Retinal pigment epithelial cell (primary cell): ENCODE measurements around the gene ZNF445.
A peak's percentile ranks its signal among the peaks of the same experiment; 100 is the strongest.

ENCODE experiments used
- DNase-seq: peaks from one replicate; pipeline ENCODE4 v3.0.0-alpha.2; 2010; ENCODE audit warnings: low read depth
- H3K4me3 ChIP-seq: 2 replicates; pipeline ENCODE4 v1.5.1; 2011; ENCODE audit warnings: mild to moderate bottlenecking, low read length, control low read depth, moderate library complexity
- CTCF ChIP-seq: conservative IDR thresholded peaks from 2 replicates; pipeline ENCODE4 v1.5.1; 2011; ENCODE audit warnings: low read depth, low read length, control low read depth, inconsistent platforms

The ZNF445 gene

GRCh38 chr3:44499149-44499898, 21.9 kb upstream of the ZNF445 start:
- no peak for DNase-seq
- no peak overlapping the region for H3K4me3 ChIP-seq
- no peak for TF ChIP-seq CTCF

- no peak for TF ChIP-seq CTCF
- no peak for DNase-seq
- no peak overlapping the region for H3K4me3 ChIP-seq
Observed at GRCh38 chr3:44495636-44496415, 18.4 kb upstream of the ZNF445 start.

- no peak overlapping the region for H3K4me3 ChIP-seq
- no peak for TF ChIP-seq CTCF
- DNase-seq: no peak
Observed at GRCh38 chr3:44492496-44492895, 15.0 kb upstream of the ZNF445 start.

- no peak for DNase-seq
- TF ChIP-seq CTCF: no peak
- no peak overlapping the region for H3K4me3 ChIP-seq
Observed at GRCh38 chr3:44482721-44483120, 5.3 kb upstream of the ZNF445 start.

GRCh38 chr3:44478606-44479094, 1.2 kb upstream of the ZNF445 start:
- DNase-seq: no peak
- no peak for TF ChIP-seq CTCF
- H3K4me3 ChIP-seq: no peak overlapping the region

- H3K4me3 ChIP-seq: peak overlapping the region; percentile 60
- no peak for DNase-seq
- TF ChIP-seq CTCF: no peak
Observed at GRCh38 chr3:44478055-44478468, 592 bp upstream of the ZNF445 start.
